NCI-H1694 treated with DMSO at 0.1 percent for 48 hours (cell line): ENCODE data around the gene PLAC1.
A peak's percentile ranks its signal among the peaks of the same experiment; 100 is the strongest.

Experiments used
- DNase-seq: peaks from one replicate; lab custom pipeline; 2025; lab: John Stamatoyannopoulos, UW

Gene PLAC1

GRCh38 chrX:134543288-134543687 lies 115.0 kb downstream of the PLAC1 start:
- DNase-seq: no peak

GRCh38 chrX:134542485-134542884 lies 115.8 kb downstream of the PLAC1 start:
- DNase-seq: peak; percentile 74

- no peak for DNase-seq
Observed at GRCh38 chrX:134541906-134542305, 116.4 kb downstream of the PLAC1 start.

- no peak for DNase-seq
Observed at GRCh38 chrX:134538316-134538715, 120.0 kb downstream of the PLAC1 start.

- DNase-seq: no peak
Observed at GRCh38 chrX:134537179-134537955, 120.9 kb downstream of the PLAC1 start.

- DNase-seq: no peak
Observed at GRCh38 chrX:134533952-134534351, 124.3 kb downstream of the PLAC1 start.

- DNase-seq: no peak
Observed at GRCh38 chrX:134533352-134533751, 124.9 kb downstream of the PLAC1 start.

- DNase-seq: no peak
Observed at GRCh38 chrX:134530845-134531244, 127.4 kb downstream of the PLAC1 start.

GRCh38 chrX:134529481-134529880 lies 128.8 kb downstream of the PLAC1 start:
- DNase-seq: no peak

- DNase-seq: no peak
Observed at GRCh38 chrX:134528960-134529359, 129.3 kb downstream of the PLAC1 start.

- DNase-seq: no peak
Observed at GRCh38 chrX:134526399-134526798, 131.9 kb downstream of the PLAC1 start.

- DNase-seq: no peak
Observed at GRCh38 chrX:134525086-134525792, 133.0 kb downstream of the PLAC1 start.

GRCh38 chrX:134524181-134524580 lies 134.1 kb downstream of the PLAC1 start:
- DNase-seq: no peak

- peak; percentile 12 for DNase-seq
Observed at GRCh38 chrX:134520860-134521390, 137.3 kb downstream of the PLAC1 start.
